Upper lobe of right lung (tissue), 1 donor: ENCODE results near the gene GP1BB. TPM values are rescaled to one million over a fixed set of nuclear protein-coding genes. Genes with fewer than 3 reads are reported as not detected.
A peak's percentile ranks its signal among the peaks of the same experiment; 100 is the strongest.

Experiments used
- ATAC-seq: fragments of 200-7000 bp; cut with Tn5 transposase; one replicate; pipeline ENCODE4 v1.9.1; 2020; ENCODE audit warnings: mild to moderate bottlenecking, moderate library complexity
- DNase-seq: peaks from one replicate; pipeline ENCODE4 v3.0.0-alpha.2; 2020
- H3K27ac ChIP-seq: fragments of 200-600 bp; one replicate; pipeline ENCODE4 v1.8.0; 2022
- H3K27me3 ChIP-seq: fragments of 200-600 bp; one replicate; pipeline ENCODE4 v1.8.0; 2022; ENCODE audit warnings: mild to moderate bottlenecking
- H3K36me3 ChIP-seq: fragments of 200-600 bp; one replicate; pipeline ENCODE4 v1.8.0; 2022
- H3K4me1 ChIP-seq: fragments of 200-600 bp; one replicate; pipeline ENCODE4 v1.8.0; 2022
- H3K4me3 ChIP-seq: fragments of 200-600 bp; one replicate; pipeline ENCODE4 v1.8.0; 2022; ENCODE audit warnings: mild to moderate bottlenecking
- H3K9me3 ChIP-seq: fragments of 200-600 bp; one replicate; pipeline ENCODE4 v1.8.0; 2022
- intact Hi-C: fragments of 100-400 bp; cut with DNase I; formaldehyde crosslinking; loops from one replicate; pipeline ENCODE4 v1.11.0; 2022
- total RNA-seq: library from RNA; stranded (reverse); fragmentation: NEBNext Ultra II Directional; extraction: Animal tissue kit (Norgen Biotek cat#: 25700); gene quantifications from one replicate; pipeline ENCODE4 v1.2.1, GENCODE V29; 2021
- TF ChIP-seq, protein P1 (sequence below): fragments of 200-600 bp; IDR thresholded peaks from one replicate; pipeline ENCODE4 v1.8.0; 2022; ENCODE audit warnings: antibody characterized with exemption
- donor health status: DM: no; HTN: yes; CAD: no; lungs with severe emphysema.

Gene GP1BB
- total RNA-seq, 1 donor from 2014 or later = 1.3 TPM

GRCh38 chr22:19767427-19768341, 44.3 kb downstream of the GP1BB start:
- ATAC-seq (peak; percentile 17), DNase-seq (no peak)
- peaks cover 12% of the 10 kb centered on the region for H3K4me1 ChIP-seq
- H3K9me3 ChIP-seq = no peaks in the 10 kb centered on the region
- peak overlapping the region; percentile 37 for H3K4me3 ChIP-seq
- no peaks in the 10 kb centered on the region for H3K36me3 ChIP-seq
- H3K27ac ChIP-seq = no peak overlapping the region
- peaks cover 84% of the 10 kb centered on the region for H3K27me3 ChIP-seq
- intact Hi-C loops = no loop called here
- TF ChIP-seq, protein P1, sequence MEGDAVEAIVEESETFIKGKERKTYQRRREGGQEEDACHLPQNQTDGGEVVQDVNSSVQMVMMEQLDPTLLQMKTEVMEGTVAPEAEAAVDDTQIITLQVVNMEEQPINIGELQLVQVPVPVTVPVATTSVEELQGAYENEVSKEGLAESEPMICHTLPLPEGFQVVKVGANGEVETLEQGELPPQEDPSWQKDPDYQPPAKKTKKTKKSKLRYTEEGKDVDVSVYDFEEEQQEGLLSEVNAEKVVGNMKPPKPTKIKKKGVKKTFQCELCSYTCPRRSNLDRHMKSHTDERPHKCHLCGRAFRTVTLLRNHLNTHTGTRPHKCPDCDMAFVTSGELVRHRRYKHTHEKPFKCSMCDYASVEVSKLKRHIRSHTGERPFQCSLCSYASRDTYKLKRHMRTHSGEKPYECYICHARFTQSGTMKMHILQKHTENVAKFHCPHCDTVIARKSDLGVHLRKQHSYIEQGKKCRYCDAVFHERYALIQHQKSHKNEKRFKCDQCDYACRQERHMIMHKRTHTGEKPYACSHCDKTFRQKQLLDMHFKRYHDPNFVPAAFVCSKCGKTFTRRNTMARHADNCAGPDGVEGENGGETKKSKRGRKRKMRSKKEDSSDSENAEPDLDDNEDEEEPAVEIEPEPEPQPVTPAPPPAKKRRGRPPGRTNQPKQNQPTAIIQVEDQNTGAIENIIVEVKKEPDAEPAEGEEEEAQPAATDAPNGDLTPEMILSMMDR = no peak

GRCh38 chr22:19769393-19769715, 46.0 kb downstream of the GP1BB start:
- H3K27ac ChIP-seq = no peak overlapping the region
- intact Hi-C loops = no loop called here
- H3K36me3 ChIP-seq = no peaks in the 10 kb centered on the region
- peaks cover 71% of the 10 kb centered on the region for H3K27me3 ChIP-seq
- H3K4me3 ChIP-seq = no peak overlapping the region
- TF ChIP-seq, protein P1 = no peak
- peaks cover 17% of the 10 kb centered on the region for H3K4me1 ChIP-seq
- no peak for ATAC-seq
- no peak for DNase-seq
- H3K9me3 ChIP-seq = no peaks in the 10 kb centered on the region

DNA sequence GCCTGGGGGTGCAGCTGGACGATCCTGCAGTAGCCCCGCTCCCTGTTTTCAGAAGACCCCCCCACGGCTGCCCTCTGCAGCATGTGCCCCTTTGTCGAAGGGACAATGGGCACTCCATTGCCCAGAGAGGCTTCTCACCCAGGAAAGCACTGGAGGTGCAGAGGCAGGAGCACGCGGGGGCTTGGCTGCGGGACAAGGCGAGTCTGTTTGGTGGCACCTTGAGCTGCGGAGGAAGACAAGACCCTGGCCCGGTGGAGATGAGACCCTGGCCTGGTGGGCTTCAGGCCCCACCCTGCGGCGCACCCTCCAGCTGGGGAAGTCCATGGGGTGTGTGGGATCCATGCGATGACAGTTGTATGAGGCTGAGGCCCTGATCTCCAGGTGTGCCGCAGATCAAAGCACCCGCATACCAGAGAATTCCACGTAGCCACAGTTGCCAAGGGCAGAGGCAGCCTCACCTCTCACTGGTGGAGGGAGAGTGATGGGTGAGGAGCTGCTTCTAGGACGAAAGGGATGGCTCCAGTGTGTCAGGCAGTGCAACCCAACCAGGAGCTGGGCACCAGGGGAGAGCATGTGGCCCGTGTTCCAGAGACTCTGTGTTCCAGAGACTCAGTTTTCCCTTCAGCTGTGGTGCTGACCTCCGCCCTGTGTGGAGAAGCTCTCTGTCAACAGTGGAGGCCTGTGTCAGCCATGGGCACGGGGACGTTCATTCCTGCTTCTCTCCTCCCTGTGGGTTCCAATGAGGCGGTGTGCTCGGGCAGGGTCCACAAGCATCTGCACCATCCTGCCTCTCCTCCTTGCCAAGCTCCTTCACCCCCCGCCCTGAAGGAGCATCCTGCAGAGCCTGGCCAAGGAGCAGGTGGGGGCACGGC, 47.2 kb downstream of the GP1BB start:
- DNase-seq (no peak), ATAC-seq (no peak)
- no peak overlapping the region for H3K27ac ChIP-seq
- H3K36me3 ChIP-seq = no peaks in the 10 kb centered on the region
- TF ChIP-seq, protein P1 = no peak
- H3K4me3 ChIP-seq = no peak overlapping the region
- intact Hi-C loops = no loop called here
- peaks cover 17% of the 10 kb centered on the region for H3K4me1 ChIP-seq
- H3K27me3 ChIP-seq = peaks cover 65% of the 10 kb centered on the region
- H3K9me3 ChIP-seq = no peaks in the 10 kb centered on the region

- Histone ChIP-seq H3K4me3 (no peak overlapping the region), H3K36me3 (no peaks in the 10 kb centered on the region), H3K4me1 (peaks cover 9% of the 10 kb centered on the region), H3K27me3 (peaks cover 58% of the 10 kb centered on the region), H3K27ac (no peak overlapping the region), H3K9me3 (no peaks in the 10 kb centered on the region)
- TF ChIP-seq, protein P1 = no peak
- DNase-seq = no peak
- no peak for ATAC-seq
- intact Hi-C loops = no loop called here
Observed at GRCh38 chr22:19772422-19772672, 49.0 kb downstream of the GP1BB start.

- TF ChIP-seq, protein P1 = no peak
Observed at GRCh38 chr22:19772673-19773469, 49.5 kb downstream of the GP1BB start.

More at GRCh38 chr22:19772673-19773469, 49.5 kb downstream of the GP1BB start:
- Histone ChIP-seq H3K27ac (no peak overlapping the region), H3K36me3 (no peaks in the 10 kb centered on the region), H3K9me3 (no peaks in the 10 kb centered on the region), H3K4me3 (no peak overlapping the region), H3K27me3 (peaks cover 52% of the 10 kb centered on the region), H3K4me1 (peaks cover 4% of the 10 kb centered on the region)
- ATAC-seq (peak; percentile 45), DNase-seq (no peak)
- intact Hi-C loops = no loop called here
